OCI-LY7 (cell line): ENCODE measurements around the gene SERPINA12.

Experiments used
- EZH2phosphoT487 ChIP-seq: fragments of 200-600 bp; sonication (generic); IDR thresholded peaks from 2 replicates; pipeline ENCODE4 v1.6.1; 2018; ENCODE audit warnings: low read depth, borderline replicate concordance, mild to moderate bottlenecking, mixed run types, antibody characterized with exemption, low read length, moderate library complexity, mixed read lengths
- TF ChIP-seq, protein P1 (sequence below): fragments of 200-600 bp; sonication (generic); conservative IDR thresholded peaks from 2 replicates; pipeline ENCODE4 v1.5.1; 2014; ENCODE audit warnings: mild to moderate bottlenecking, antibody characterized with exemption, low read length, moderate library complexity, mixed read lengths

DNA sequence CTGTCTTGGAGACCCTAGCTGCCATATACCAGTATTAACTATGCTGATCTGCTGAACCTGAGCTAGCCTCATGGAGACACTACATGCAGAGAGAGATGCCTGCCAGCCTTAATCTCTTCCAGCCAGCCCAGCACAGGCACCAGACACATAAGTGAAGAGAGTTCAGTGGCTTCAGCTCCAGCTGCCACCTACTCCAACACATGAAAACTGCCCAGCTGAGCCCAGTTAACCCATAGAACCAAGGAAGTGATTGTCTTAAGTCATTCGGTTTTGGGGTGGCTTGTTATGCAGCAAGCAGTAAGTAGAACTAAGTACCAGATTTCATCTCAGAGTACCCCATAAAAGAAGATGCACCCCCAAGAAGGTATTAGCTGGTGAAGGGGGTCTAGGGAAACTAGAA, 64.3 kb downstream of the SERPINA12 start:
- TF ChIP-seq, protein P1, sequence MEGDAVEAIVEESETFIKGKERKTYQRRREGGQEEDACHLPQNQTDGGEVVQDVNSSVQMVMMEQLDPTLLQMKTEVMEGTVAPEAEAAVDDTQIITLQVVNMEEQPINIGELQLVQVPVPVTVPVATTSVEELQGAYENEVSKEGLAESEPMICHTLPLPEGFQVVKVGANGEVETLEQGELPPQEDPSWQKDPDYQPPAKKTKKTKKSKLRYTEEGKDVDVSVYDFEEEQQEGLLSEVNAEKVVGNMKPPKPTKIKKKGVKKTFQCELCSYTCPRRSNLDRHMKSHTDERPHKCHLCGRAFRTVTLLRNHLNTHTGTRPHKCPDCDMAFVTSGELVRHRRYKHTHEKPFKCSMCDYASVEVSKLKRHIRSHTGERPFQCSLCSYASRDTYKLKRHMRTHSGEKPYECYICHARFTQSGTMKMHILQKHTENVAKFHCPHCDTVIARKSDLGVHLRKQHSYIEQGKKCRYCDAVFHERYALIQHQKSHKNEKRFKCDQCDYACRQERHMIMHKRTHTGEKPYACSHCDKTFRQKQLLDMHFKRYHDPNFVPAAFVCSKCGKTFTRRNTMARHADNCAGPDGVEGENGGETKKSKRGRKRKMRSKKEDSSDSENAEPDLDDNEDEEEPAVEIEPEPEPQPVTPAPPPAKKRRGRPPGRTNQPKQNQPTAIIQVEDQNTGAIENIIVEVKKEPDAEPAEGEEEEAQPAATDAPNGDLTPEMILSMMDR, result no peak
- no peak for TF ChIP-seq EZH2phosphoT487
